Activated CD4-positive, CD25-positive, alpha-beta regulatory T cell (primary cell): ENCODE measurements around the gene RIN1.
A peak's percentile ranks its signal among the peaks of the same experiment; 100 is the strongest.
"Not testable (repeated sequence)": the region's sequence is repeated elsewhere in the genome, so short reads cannot be mapped to it uniquely, and the experiment has no call there.

ENCODE experiments used
- DNase-seq, 4 experiments: peaks; one replicate each; lab custom pipeline; 2025; lab: John Stamatoyannopoulos, UW

Gene RIN1

GRCh38 chr11:66334605-66335442, 1.4 kb downstream of the RIN1 start:
- no peak for DNase-seq

GRCh38 chr11:66333896-66334604, 2.2 kb downstream of the RIN1 start:
- no peak for DNase-seq

- no peak for DNase-seq
These were observed 2.9 kb downstream of the RIN1 start for GRCh38 chr11:66333220-66333877.

- no peak for DNase-seq
These were observed 3.6 kb downstream of the RIN1 start for GRCh38 chr11:66332371-66333219.

GRCh38 chr11:66331542-66332370, 4.5 kb downstream of the RIN1 start:
- no peak for DNase-seq

GRCh38 chr11:66330931-66331330, 5.3 kb downstream of the RIN1 start:
- no peak for DNase-seq

- no peak for DNase-seq
These were observed 7.0 kb downstream of the RIN1 start for GRCh38 chr11:66329165-66329673.

- peak; percentile 56 to 66 (median 60) for DNase-seq
These were observed 7.7 kb downstream of the RIN1 start for GRCh38 chr11:66328302-66329144.

GRCh38 chr11:66328031-66328301, 8.3 kb downstream of the RIN1 start:
- DNase-seq, result no peak

GRCh38 chr11:66327171-66328030, 8.8 kb downstream of the RIN1 start:
- no peak for DNase-seq

GRCh38 chr11:66326261-66327111, 9.7 kb downstream of the RIN1 start:
- DNase-seq, result peak in 3 of 4 experiments; percentile 16 to 29 (median 28)

- DNase-seq, result no peak
These were observed 11.0 kb downstream of the RIN1 start for GRCh38 chr11:66325263-66325671.

- no peak for DNase-seq
These were observed 11.6 kb downstream of the RIN1 start for GRCh38 chr11:66324664-66325063.

- no peak for DNase-seq
These were observed 12.6 kb downstream of the RIN1 start for GRCh38 chr11:66323684-66324083.

GRCh38 chr11:66322732-66323427, 13.4 kb downstream of the RIN1 start:
- DNase-seq, result no peak

- no peak for DNase-seq
These were observed 14.6 kb downstream of the RIN1 start for GRCh38 chr11:66321606-66322005.

GRCh38 chr11:66320748-66321147, 15.5 kb downstream of the RIN1 start:
- DNase-seq, result not testable (repeated sequence)
